Melanocyte of skin (primary cell): ENCODE data around the gene HNRNPUL2. TPM values are rescaled to one million over a fixed set of nuclear protein-coding genes. Genes with fewer than 3 reads are reported as not detected.

Source experiments
- small RNA-seq, 2 donors: library from RNA; depleted of rRNA; stranded (forward); fragments of <200 nt; gene quantifications; one replicate each; pipeline ENCODE3, GENCODE V24; 2012
- total RNA-seq, 2 donors: library from RNA; depleted of rRNA; stranded (reverse); fragments of >200 nt; gene quantifications; 2 replicates each; pipeline ENCODE4 v1.2.3, GENCODE V29; 2012

HNRNPUL2 gene
- 10 to 100 TPM in 1 of 2 donors, 1 to 10 TPM in 1; 5.7 to 10.3 TPM for total RNA-seq

DNA sequence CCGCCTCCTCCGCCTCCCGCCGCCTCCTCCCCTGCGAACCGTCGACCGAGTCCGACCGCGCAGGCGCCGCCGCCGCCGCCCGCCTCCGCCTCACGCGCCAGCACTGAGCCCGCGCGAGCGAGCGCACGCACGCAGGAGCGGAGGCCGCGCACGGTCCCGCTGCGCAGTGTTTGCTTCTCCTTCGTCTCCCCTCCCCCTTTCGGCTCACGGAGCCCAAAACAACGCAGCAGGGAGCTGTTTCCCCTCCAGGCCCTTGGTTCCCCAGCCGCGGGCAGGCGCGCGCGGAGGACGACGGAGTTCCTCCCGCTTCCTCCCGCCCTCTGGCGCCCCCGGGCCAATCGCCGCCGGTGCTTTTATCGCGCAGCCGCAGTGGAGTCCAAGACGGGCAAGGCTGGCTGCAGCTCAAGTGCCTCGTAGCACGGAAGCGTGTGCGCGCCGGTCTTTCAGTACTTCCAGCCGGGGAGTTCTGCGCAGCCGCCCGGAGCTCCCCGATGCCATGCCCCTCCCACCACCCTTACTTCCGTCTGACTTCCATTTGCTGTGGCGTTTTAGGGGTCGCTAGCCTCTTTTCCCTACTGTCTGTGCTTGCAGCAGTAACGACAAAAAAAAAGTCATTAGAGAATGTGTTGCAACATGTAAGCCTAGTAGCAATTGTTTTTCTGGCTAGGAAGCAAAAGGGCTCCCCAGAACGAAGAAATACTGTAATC, at the start of gene HNRNPUL2:
Gene HNRNPUL2 (minus strand): TSS at position 293 of the 707 bp plus-strand sequence. CDS start 301 bp downstream, outside the sequence.

GRCh38 chr11:62771144-62772021, 44.1 kb upstream of the HNRNPUL2 start, which contains the start of gene TAF6L:
TSS of gene TAF6L (plus strand) at chr11:62771396. CDS start at chr11:62775784, 4,388 bp downstream.

DNA sequence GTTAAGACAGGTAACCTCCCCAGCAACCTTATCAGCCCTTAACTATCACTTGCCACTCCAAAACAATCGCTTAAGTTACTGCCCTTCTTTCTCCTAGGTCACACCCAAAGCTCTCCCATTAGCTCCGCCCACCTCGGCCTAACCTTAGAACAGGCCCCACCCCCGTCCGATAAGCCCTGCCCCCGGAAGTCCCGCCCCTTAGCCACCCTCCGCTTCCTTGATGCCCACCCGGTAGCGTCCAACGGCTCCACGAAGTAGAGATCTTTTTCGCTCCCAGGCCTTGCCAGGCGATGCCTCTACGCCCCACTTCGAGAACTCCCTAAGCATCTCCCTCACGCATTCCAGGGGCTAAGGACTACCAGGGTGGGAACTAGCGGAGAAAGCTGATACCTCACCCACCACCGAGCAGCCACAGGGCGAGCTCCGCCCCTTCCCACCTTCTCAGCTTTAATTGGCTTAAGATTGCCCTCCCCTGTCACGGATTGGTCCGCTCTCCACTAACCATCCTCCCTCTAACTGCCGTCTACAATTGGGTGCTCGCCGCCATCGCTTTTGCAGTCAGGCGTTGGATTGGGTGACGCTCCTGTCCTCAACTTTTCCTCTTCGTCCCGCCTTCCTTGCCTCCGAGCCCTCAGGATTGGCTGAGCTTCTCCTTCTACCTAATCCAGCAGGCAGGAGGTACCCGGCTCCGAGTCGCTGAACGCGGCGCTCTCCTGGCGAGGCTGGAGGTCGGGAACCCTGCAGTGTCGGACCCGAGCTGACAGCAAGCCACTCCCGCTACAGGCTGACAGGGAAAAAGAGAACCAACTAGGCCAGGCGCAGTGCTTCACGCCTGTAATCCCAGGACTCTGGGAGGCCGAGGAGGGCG, 26.7 kb upstream of the HNRNPUL2 start, which contains the start of gene ZBTB3:
Gene ZBTB3 (minus strand): TSS at position 425 of the 868 bp plus-strand sequence. CDS start 496 bp downstream, outside the sequence.

DNA sequence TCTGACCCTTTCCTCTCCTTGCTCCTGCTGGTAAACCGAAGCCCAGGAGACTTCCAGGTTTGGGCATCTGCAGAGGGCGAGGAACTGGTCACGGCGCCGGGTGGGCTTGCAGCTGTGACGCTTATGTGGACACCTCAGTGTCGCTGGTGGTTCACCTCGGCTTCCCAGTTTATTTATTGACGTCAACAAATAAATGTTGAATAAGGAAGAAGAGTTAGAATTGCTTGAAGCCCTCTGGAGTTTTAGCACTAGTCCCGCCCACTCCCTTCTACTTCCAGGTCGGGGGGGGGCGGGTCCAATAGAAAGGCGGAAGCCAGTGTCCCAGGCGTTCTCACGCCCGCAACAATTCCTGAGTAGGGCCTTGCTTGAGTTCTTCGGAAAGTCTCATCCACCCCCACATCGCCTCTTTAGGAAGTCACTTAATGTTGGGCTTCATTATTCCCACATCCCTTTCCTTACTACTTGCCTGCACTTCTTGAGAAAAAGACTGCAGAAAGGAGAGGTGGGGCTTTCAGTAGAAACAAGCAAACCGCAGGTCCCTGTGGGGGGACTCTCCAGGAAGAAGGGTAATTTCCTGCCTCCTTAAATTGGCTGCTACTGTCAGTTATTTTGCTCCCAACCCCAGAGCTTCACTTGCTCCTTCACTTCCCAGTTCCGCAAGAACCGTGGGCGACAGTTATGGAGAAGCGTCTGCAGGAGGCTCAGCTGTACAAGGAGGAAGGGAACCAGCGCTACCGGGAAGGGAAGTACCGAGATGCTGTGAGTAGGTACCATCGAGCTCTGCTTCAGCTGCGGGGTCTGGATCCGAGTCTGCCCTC, 1.1 kb upstream of the HNRNPUL2 start, which contains the start of gene TTC9C:
Gene TTC9C (plus strand): TSS at position 316 of the 818 bp plus-strand sequence. CDS start 363 bp downstream, at position 679.

DNA sequence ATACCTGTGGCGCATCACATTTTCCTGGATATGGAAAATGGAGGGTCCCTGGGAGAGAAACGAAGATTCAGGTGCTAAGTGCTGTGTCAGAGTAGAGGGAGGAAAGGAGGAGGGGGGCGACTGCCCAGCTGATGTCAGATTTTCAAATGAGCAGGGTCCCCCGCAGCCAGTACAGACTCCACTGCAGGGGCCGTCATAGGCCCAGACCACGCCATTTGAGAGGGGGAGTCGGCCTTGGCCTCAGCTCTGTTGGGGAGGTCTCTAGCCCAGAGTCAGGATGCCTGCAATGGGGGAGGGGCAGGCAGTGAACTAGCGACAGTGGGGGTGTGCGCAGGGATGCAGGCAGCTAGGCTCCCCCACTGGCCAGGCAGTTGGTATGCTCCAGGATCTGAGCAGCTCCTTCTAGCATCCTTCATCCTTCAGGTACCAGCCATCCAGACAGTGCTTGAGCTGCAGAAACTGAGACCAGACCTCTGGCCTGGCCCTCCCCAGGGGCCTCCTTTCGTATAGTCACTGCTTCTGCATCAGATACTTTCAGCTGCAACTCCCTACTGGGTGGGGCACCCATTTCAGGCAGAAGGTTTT, 19.9 kb downstream of the HNRNPUL2 start, which contains the start of the genes BSCL2 and GNG3:
Gene BSCL2 (minus strand): TSS at position 148 of the 585 bp plus-strand sequence. CDS start 229 bp downstream, outside the sequence.
Gene GNG3 (plus strand): TSS at position 400 of the 585 bp plus-strand sequence. CDS start 620 bp downstream, outside the sequence.

DNA sequence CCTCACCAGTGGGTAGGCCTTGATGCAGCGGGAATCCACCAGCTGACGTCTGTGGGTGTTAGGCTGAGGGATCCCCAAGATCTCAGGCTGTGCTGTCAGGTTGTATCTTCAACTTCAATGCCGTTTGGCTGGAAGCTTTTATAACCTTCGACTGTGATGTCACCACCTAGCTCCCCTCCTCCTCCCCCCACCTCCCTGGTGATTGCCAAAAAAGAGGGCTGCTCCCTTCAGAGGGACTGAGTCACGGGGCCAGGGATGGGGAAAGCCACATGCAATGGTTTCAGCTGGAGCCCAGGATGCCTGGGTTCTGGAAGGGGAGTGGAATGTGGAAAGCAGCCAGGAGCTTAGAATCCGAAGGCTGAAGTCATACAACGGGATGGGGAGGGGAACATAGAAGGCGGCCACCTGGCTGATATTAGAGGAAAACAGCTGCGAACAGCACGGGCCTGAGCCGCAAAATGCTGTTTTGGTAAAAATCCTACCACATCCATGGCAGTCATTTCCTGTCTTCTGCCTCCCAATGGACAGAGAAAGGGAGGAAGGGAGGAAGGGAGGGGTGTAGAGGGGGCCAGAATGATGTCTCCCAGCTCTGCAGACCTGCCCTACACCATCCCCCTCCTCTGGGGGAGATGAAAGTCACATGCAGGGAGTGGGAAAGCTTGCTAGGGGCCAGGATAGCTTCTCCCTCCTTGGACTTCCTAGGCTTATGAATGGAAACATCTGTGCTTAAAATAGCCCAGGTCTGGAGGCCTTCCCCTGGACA, 37.7 kb downstream of the HNRNPUL2 start, which contains the start of gene LRRN4CL:
Gene LRRN4CL (minus strand): TSS at position 110 of the 763 bp plus-strand sequence. CDS start 1,022 bp downstream, outside the sequence.

GRCh38 chr11:62678770-62679696, 48.2 kb downstream of the HNRNPUL2 start, which contains the start of gene UBXN1:
TSS of gene UBXN1 (minus strand) at chr11:62679073. CDS start at chr11:62678923, 150 bp downstream.

GRCh38 chr11:62671608-62672389, 55.5 kb downstream of the HNRNPUL2 start, which contains the start of the genes LBHD1 and UQCC3:
TSS of gene LBHD1 (minus strand) at chr11:62672267. CDS start at chr11:62670031, 2,236 bp downstream.
TSS of gene UQCC3 (plus strand) at chr11:62671673. CDS start at chr11:62671746, 73 bp downstream.

DNA sequence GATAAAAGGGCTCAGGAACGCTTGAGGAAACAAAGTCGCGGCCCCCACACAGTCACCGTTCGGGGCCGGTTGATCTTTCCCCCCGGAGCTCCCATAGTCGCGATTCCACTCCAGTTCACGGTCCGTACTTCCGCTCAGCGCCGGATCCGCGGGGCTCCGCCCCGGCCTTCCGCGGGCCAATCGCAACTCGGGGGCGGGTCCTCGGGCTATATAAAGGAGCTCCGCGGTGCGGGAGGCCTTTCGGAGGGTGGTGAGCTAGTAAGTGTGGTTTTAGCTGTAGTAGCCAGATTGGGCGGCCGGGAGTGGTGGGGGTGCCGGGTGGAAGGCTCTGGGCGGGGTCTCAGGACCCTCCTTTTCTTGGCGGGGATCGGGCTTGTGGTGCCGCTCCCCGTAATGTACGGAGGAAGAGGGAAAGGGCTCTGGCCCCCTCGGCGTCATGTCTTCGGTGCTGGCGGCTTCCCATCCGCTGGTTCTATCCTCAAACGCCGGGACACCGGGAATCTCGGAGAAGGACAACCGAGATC, 62.1 kb downstream of the HNRNPUL2 start, which contains the start of the genes C11orf98 and CSKMT:
Gene C11orf98 (minus strand): TSS at position 136 of the 524 bp plus-strand sequence. CDS start 41 bp downstream, at position 95.
Gene CSKMT (plus strand): TSS at position 238 of the 524 bp plus-strand sequence. CDS start 568 bp downstream, outside the sequence.

Small RNA genes lying within 50 kb of the gene (small RNA-seq; reads per million reads assigned to genes)
- gene SNORA57: 0 reads per million in 2 donors

Other genes starting within 250 kb of the HNRNPUL2 start
- 100 to 1,000 TPM; 261 to 266 TPM for gene AHNAK, start 180.7 kb downstream of the HNRNPUL2 start, total RNA-seq
- 100 to 1,000 TPM; 357 to 708 TPM for gene EEF1G, start 153.6 kb downstream of the HNRNPUL2 start, total RNA-seq
- 1 to 10 TPM; 6.5 to 7.0 TPM for gene TUT1, start 135.9 kb downstream of the HNRNPUL2 start, total RNA-seq
- 100 to 1,000 TPM; 102 to 164 TPM for gene MTA2, start 125.6 kb downstream of the HNRNPUL2 start, total RNA-seq
- gene EML3, start 114.7 kb downstream of the HNRNPUL2 start, total RNA-seq: 10 to 100 TPM; 15.3 to 19.3 TPM
- gene ROM1, start 114.2 kb downstream of the HNRNPUL2 start, total RNA-seq: 1 to 10 TPM in 1 of 2 donors, under 1 TPM in 1; 1.00 to 1.0 TPM
- 10 to 100 TPM; 50.3 to 51.3 TPM for gene B3GAT3, start 105.5 kb downstream of the HNRNPUL2 start, total RNA-seq
- gene GANAB, start 80.8 kb downstream of the HNRNPUL2 start, total RNA-seq: 100 to 1,000 TPM; 140 to 155 TPM
- gene INTS5, start 74.2 kb downstream of the HNRNPUL2 start, total RNA-seq: 10 to 100 TPM; 26.2 to 28.0 TPM
- gene C11orf98, start 62.2 kb downstream of the HNRNPUL2 start, total RNA-seq: 10 to 100 TPM; 26.5 to 36.0 TPM
- 1 to 10 TPM; 6.7 to 7.6 TPM for gene CSKMT, start 62.1 kb downstream of the HNRNPUL2 start, total RNA-seq
- gene UQCC3, start 55.8 kb downstream of the HNRNPUL2 start, total RNA-seq: 1 to 10 TPM; 5.9 to 7.3 TPM
- gene LBHD1, start 55.2 kb downstream of the HNRNPUL2 start, total RNA-seq: 1 to 10 TPM; 4.3 to 5.5 TPM
- gene UBXN1, start 48.4 kb downstream of the HNRNPUL2 start, total RNA-seq: 10 to 100 TPM; 59.2 to 83.9 TPM
- gene LRRN4CL, start 37.9 kb downstream of the HNRNPUL2 start, total RNA-seq: 1 to 10 TPM; 1.0 to 1.3 TPM
- 10 to 100 TPM; 70.3 to 71.9 TPM for gene BSCL2, start 20.0 kb downstream of the HNRNPUL2 start, total RNA-seq
- gene GNG3, start 19.8 kb downstream of the HNRNPUL2 start, total RNA-seq: not detected
- 10 to 100 TPM; 27.2 to 33.6 TPM for gene TTC9C, start 1.0 kb upstream of the HNRNPUL2 start, total RNA-seq
- gene ZBTB3, start 26.7 kb upstream of the HNRNPUL2 start, total RNA-seq: 10 to 100 TPM in 1 of 2 donors, 1 to 10 TPM in 1; 6.3 to 14.5 TPM
- 10 to 100 TPM; 37.9 to 72.9 TPM for gene POLR2G, start 34.1 kb upstream of the HNRNPUL2 start, total RNA-seq
- gene TAF6L, start 43.9 kb upstream of the HNRNPUL2 start, total RNA-seq: 10 to 100 TPM; 28.0 to 31.0 TPM
- 10 to 100 TPM; 50.3 to 60.6 TPM for gene TMEM179B, start 59.9 kb upstream of the HNRNPUL2 start, total RNA-seq
- gene TMEM223, start 64.5 kb upstream of the HNRNPUL2 start, total RNA-seq: 10 to 100 TPM; 14.5 to 23.0 TPM
- 10 to 100 TPM; 31.7 to 32.0 TPM for gene NXF1, start 78.0 kb upstream of the HNRNPUL2 start, total RNA-seq
- gene STX5, start 104.6 kb upstream of the HNRNPUL2 start, total RNA-seq: 10 to 100 TPM; 22.0 to 26.5 TPM
- gene TEX54, start 105.4 kb upstream of the HNRNPUL2 start, total RNA-seq: not detected
- gene WDR74, start 112.1 kb upstream of the HNRNPUL2 start, total RNA-seq: 10 to 100 TPM; 33.7 to 87.9 TPM
- gene SLC3A2, start 153.4 kb upstream of the HNRNPUL2 start, total RNA-seq: 100 to 1,000 TPM; 486 to 693 TPM
- gene CHRM1, start 193.9 kb upstream of the HNRNPUL2 start, total RNA-seq: 1 to 10 TPM in 1 of 2 donors, under 1 TPM in 1; under 0.01 to 1.3 TPM